ENCODE results near the gene PIKFYVE.
"Not testable (repeated sequence)": the region's sequence is repeated elsewhere in the genome, so short reads cannot be mapped to it uniquely, and the experiment has no call there.

Gene PIKFYVE

GRCh38 chr2:208254118-208254870 lies 11.8 kb upstream of the PIKFYVE start:
- in situ Hi-C loops (cut with MboI; ENCODE audit: low sequenced_read_pairs) = no loop called here

- in situ Hi-C loops (cut with MboI; ENCODE audit: low sequenced_read_pairs) = no loop called here
Observed at GRCh38 chr2:208254871-208255556, 11.0 kb upstream of the PIKFYVE start, which contains the start of gene IDH1. TSS of gene IDH1 (minus strand) at chr2:208255071. CDS start at chr2:208251551, 3,520 bp downstream.

- in situ Hi-C loops (cut with MboI; ENCODE audit: low sequenced_read_pairs) = no loop called here
Observed at GRCh38 chr2:208255557-208256106, 10.4 kb upstream of the PIKFYVE start.

GRCh38 chr2:208256192-208256782 lies 9.8 kb upstream of the PIKFYVE start:
- in situ Hi-C loops (cut with MboI; ENCODE audit: low sequenced_read_pairs) = no loop called here

DNA sequence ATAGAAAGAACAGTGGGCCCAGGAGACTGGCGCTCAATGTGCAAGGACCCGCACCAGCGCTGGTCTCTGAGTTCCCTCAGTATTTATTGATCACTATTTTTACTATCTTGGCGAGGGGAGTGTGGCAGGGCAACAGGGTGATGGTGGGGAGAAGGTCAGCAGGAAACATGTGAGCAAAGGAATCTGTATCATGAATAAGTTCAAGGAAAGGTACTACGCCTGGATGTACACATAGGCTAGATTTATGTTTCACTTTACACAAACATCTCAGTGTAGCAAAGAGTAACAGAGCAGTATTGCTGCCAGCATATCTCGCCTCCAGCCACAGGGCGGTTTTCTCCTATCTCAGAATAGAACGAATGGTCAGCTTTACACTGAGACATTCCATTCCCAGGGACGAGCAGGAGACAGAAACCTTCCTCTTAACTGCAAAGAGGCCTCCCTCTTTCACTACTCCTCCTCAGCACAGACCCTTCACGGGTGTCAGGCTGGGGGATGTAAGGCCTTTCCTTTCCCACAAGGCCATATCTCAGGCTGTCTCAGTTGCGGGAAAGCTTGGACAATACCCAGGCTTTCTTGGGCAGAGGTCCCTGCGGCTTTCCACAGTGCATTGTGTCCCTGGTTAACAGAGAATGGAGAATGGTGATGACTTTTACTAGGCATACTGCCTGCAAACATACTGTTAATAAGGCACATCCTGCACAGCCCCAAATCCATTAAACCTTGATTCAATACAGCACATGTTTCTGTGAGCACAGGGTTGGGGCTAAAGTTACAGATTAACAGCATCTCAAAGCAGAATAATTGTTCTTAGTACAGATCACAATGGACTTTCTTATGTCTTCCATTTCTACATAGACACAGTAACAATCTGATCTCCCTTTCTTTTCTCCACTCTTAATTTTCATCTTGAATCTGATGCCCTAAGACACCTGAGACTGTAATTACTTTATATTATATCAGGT lies 8.9 kb upstream of the PIKFYVE start:
- in situ Hi-C loops (cut with MboI; ENCODE audit: low sequenced_read_pairs) = not testable (repeated sequence)

GRCh38 chr2:208265371-208265800 lies 669 bp upstream of the PIKFYVE start:
- in situ Hi-C loops (cut with MboI; ENCODE audit: low sequenced_read_pairs) = no loop called here

GRCh38 chr2:208266553-208266893 lies 468 bp downstream of the PIKFYVE start:
- in situ Hi-C loops (cut with MboI; ENCODE audit: low sequenced_read_pairs) = no loop called here

DNA sequence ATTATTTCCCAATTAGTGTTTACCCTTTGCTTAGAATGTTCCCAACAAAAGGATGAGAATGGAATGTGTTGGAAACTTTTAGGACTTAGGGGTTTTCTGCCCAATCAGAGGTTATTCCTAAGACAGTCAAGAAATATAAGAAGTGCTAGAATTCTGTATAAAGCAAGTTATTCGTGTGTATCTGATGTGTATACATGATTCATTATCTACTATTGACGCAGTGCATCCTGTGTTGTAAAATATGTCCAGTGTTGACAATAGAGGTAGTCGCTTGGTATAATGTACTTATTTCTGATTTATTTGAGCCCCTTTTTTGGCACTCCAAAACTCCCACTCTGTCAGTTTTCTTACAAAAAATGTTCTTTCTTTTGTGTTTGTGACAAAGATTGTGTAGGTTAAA lies 881 bp downstream of the PIKFYVE start:
- in situ Hi-C loops (cut with MboI; ENCODE audit: low sequenced_read_pairs) = no loop called here

GRCh38 chr2:208267526-208267925 lies 1.5 kb downstream of the PIKFYVE start:
- in situ Hi-C loops (cut with MboI; ENCODE audit: low sequenced_read_pairs) = not testable (repeated sequence)

GRCh38 chr2:208268156-208268952 lies 2.3 kb downstream of the PIKFYVE start:
- in situ Hi-C loops (cut with MboI; ENCODE audit: low sequenced_read_pairs) = no loop called here

GRCh38 chr2:208269091-208269490 lies 3.0 kb downstream of the PIKFYVE start:
- in situ Hi-C loops (cut with MboI; ENCODE audit: low sequenced_read_pairs) = no loop called here

- in situ Hi-C loops (cut with MboI; ENCODE audit: low sequenced_read_pairs) = no loop called here
Observed at GRCh38 chr2:208274748-208275147, 8.7 kb downstream of the PIKFYVE start.

- in situ Hi-C loops (cut with MboI; ENCODE audit: low sequenced_read_pairs) = no loop called here
Observed at GRCh38 chr2:208278549-208278948, 12.5 kb downstream of the PIKFYVE start.

GRCh38 chr2:208279236-208279635 lies 13.2 kb downstream of the PIKFYVE start:
- in situ Hi-C loops (cut with MboI; ENCODE audit: low sequenced_read_pairs) = no loop called here

DNA sequence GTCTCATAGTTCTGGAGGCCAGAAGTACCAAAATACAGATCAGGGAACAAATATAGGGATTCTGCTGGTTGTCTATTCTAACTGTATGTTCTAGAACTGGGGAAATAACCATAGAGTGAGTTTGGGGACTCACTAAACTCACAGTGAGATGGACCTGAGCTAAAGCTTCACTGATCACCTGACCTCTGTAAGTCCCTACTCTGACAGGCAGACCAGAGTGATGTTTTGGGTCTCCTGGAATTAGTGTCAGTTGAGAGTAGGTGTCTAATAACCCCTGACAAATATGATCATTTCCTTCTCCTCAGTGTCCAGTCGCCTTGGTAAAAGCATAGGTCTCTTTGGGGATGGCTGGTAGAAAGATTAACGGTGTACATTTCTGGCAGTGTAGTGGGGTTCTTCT lies 14.2 kb downstream of the PIKFYVE start:
- in situ Hi-C loops (cut with MboI; ENCODE audit: low sequenced_read_pairs) = no loop called here

- in situ Hi-C loops (cut with MboI; ENCODE audit: low sequenced_read_pairs) = no loop called here
Observed at GRCh38 chr2:208280933-208281332, 14.9 kb downstream of the PIKFYVE start.

DNA sequence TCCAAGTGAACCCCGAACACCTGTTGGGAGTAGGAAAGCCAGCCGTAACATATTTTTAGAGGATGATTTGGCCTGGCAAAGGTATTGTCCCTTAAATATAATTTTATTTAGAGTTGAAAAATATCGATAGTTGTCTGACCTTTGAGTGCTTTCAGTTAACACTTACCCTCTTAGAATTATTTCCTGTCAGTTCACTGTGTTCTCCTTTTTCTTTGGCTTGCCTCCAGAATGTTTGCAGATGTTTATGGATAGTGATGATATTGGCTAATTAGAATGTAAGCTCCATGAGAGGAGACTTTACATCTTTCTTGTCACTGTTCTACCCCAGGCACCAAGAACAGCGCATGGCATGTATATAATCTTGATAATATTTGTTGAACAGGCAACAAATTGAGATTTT lies 19.8 kb downstream of the PIKFYVE start:
- in situ Hi-C loops (cut with MboI; ENCODE audit: low sequenced_read_pairs) = no loop called here

DNA sequence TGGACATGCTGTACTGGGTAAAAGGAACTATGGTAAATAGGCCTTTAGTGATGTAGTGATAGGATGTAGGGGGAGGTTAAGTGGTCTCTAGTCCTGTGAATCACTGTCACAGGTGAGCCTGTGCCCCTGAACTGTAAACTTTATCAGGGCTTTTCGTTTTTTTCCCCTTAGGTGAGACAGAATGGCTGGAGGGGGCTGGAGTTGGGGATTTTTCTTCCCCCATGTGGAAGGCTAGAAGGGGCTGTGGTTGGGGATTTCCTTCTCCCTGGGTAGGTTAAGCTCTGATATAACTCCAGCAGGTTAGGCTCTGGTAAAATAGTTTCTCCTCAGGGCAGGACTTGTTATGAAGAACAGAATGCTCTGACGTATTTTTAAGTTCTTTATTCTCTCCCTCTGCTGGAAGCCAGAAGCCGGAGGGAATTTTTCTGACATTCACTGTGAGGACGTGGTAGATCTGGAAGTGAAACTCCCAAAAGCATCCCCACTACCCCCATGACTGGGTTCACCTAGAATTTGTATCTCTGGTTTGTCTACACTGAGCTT lies 28.5 kb downstream of the PIKFYVE start:
- in situ Hi-C loops (cut with MboI; ENCODE audit: low sequenced_read_pairs) = no loop called here

DNA sequence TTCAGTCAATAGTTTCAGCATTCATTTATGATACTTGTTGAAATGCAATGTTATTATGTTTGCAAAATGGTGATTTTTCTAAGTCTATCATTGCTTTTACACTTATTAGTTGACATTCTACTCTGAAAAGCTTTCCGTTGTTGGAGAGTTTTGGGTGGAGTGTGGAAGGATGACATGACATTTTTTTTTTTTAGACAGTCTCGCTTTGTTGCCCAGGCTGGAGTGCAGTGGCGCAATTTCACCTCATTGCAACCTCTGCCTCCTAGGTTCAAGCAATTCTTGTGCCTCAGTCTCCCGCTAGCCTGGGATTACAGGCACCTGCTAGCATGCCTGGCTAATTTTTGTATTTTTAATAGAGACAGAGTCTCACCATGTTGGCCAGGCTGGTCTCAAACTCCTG lies 29.8 kb downstream of the PIKFYVE start:
- in situ Hi-C loops (cut with MboI; ENCODE audit: low sequenced_read_pairs) = no loop called here

DNA sequence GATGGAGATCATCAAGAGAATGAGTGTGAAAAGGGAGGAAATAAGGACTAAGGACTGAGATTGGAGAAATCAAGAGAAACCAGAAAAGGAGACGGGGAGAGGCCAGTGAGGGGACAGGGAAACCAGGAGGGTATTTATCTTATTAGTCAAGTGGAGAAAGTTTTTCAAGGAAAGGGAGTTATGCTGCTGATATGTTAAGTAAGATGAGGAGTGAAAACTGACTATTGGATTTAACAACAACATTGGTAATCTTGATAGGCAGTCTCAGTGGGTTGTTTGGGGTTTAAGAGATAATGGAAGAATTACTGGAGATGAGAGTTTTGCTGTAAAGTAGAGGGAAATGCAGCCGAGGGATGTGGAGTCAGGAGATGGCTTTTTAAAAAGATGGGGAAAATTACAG lies 30.6 kb downstream of the PIKFYVE start:
- in situ Hi-C loops (cut with MboI; ENCODE audit: low sequenced_read_pairs) = no loop called here
